Hematopoietic multipotent progenitor cell treated with erythropoietin and hydrocortisone succinate and interleukin-3 and kit ligand, for 17 days (in vitro differentiated cells): ENCODE data around the gene CPLANE2.
A peak's percentile ranks its signal among the peaks of the same experiment; 100 is the strongest.
"Not testable (repeated sequence)": the region's sequence is repeated elsewhere in the genome, so short reads cannot be mapped to it uniquely, and the experiment has no call there.

ENCODE experiments used
- DNase-seq: peaks from one replicate; pipeline ENCODE4 v3.0.0-alpha.2; 2015; ENCODE audit warnings: low spot score

Gene CPLANE2

GRCh38 chr1:16208270-16208987, 28.6 kb downstream of the CPLANE2 start:
- DNase-seq = peak; percentile 34

GRCh38 chr1:16207318-16208269, 29.4 kb downstream of the CPLANE2 start:
- peak; percentile 5 for DNase-seq

- DNase-seq = peak; percentile 93
Observed at GRCh38 chr1:16206547-16207317, 30.3 kb downstream of the CPLANE2 start.

- no peak for DNase-seq
Observed at GRCh38 chr1:16205891-16206546, 31.0 kb downstream of the CPLANE2 start.

GRCh38 chr1:16205334-16205671, 31.7 kb downstream of the CPLANE2 start:
- DNase-seq = no peak

GRCh38 chr1:16204634-16205333, 32.2 kb downstream of the CPLANE2 start:
- peak; percentile 43 for DNase-seq

- DNase-seq = no peak
Observed at GRCh38 chr1:16204216-16204615, 32.8 kb downstream of the CPLANE2 start.

- DNase-seq = no peak
Observed at GRCh38 chr1:16203550-16203949, 33.4 kb downstream of the CPLANE2 start.

GRCh38 chr1:16202281-16203210, 34.4 kb downstream of the CPLANE2 start:
- DNase-seq = no peak

- DNase-seq = no peak
Observed at GRCh38 chr1:16199700-16200099, 37.3 kb downstream of the CPLANE2 start.

- no peak for DNase-seq
Observed at GRCh38 chr1:16199157-16199501, 37.9 kb downstream of the CPLANE2 start.

- no peak for DNase-seq
Observed at GRCh38 chr1:16198444-16199156, 38.4 kb downstream of the CPLANE2 start.

- no peak for DNase-seq
Observed at GRCh38 chr1:16196874-16197273, 40.1 kb downstream of the CPLANE2 start.

GRCh38 chr1:16196139-16196538, 40.8 kb downstream of the CPLANE2 start:
- DNase-seq = not testable (repeated sequence)

- no peak for DNase-seq
Observed at GRCh38 chr1:16195518-16195905, 41.5 kb downstream of the CPLANE2 start.

- DNase-seq = no peak
Observed at GRCh38 chr1:16191916-16192546, 45.0 kb downstream of the CPLANE2 start.

- no peak for DNase-seq
Observed at GRCh38 chr1:16191309-16191708, 45.7 kb downstream of the CPLANE2 start.

GRCh38 chr1:16189921-16190621, 46.9 kb downstream of the CPLANE2 start:
- DNase-seq = no peak

- no peak for DNase-seq
Observed at GRCh38 chr1:16189003-16189402, 48.0 kb downstream of the CPLANE2 start.
